Endothelial cell of umbilical vein (primary cell): ENCODE measurements around the gene RAN. TPM values are rescaled to one million over a fixed set of nuclear protein-coding genes. Genes with fewer than 3 reads are reported as not detected.

Source experiments
- BruUV-seq: library from RNA; stranded (reverse); fragments of 400-500 nt; replicated peaks from 2 replicates; lab custom pipeline; 2021; lab: Mats Ljungman, UMichigan
- CTCF ChIA-PET: fragments of 300-600, 350-600 bp; sonication (Branson Sonifier 250); formaldehyde crosslinking; loops from one replicate; lab custom pipeline; 2021; ENCODE audit warnings: antibody characterized with exemption, inconsistent platforms; lab: Charles Lee
- POLR2A ChIA-PET: fragments of 300-600, 350-600 bp; sonication (Branson Sonifier 250); formaldehyde crosslinking; loops from one replicate; lab custom pipeline; 2021; ENCODE audit warnings: antibody characterized with exemption, inconsistent platforms; lab: Charles Lee
- DNase-seq: peaks from one replicate; pipeline ENCODE4 v3.0.0-alpha.2; 2011; ENCODE audit warnings: low read depth, low spot score
- FAIRE-seq: peaks from 2 replicates; lab custom pipeline; 2011; peaks lifted over from hg19 to GRCh38; lab: Jason Lieb, UNC
- H2AFZ ChIP-seq: 2 replicates; pipeline ENCODE4 v1.6.0; 2012; ENCODE audit warnings: low read depth, low read length, control low read depth, inconsistent platforms
- H3K27ac ChIP-seq: 2 replicates; pipeline ENCODE4 v1.5.1; 2011; ENCODE audit warnings: low read depth, mild to moderate bottlenecking, control low read depth, low read length, moderate library complexity; ENCODE audit not compliant: insufficient read depth
- H3K27me3 ChIP-seq, 2 experiments: 2 replicates each; pipeline versions ENCODE4 v1.6.0 to v1.6.1; 2011; ENCODE audit warnings: low read length in 2 of 2, mixed read lengths in 1 of 2; ENCODE audit not compliant: control insufficient read depth in 2 of 2, insufficient read depth in 2 of 2
- H3K36me3 ChIP-seq, 2 experiments: 2 replicates in 1 of 2; 3 replicates in 1 of 2; pipeline ENCODE4 v1.5.1; 2011; ENCODE audit warnings: low read length in 2 of 2, mild to moderate bottlenecking in 1 of 2, moderate library complexity in 1 of 2; ENCODE audit not compliant: control insufficient read depth in 2 of 2, insufficient read depth in 2 of 2; ENCODE audit errors: extremely low read depth in 1 of 2
- H3K4me1 ChIP-seq: 3 replicates; pipeline ENCODE4 v1.5.1; 2011; ENCODE audit warnings: mild to moderate bottlenecking, low read length; ENCODE audit not compliant: control insufficient read depth, insufficient read depth; ENCODE audit errors: extremely low read depth
- H3K4me2 ChIP-seq: 2 replicates; pipeline ENCODE4 v1.6.1; 2011; ENCODE audit warnings: low read length, control low read depth, mixed read lengths; ENCODE audit not compliant: insufficient read depth
- H3K4me3 ChIP-seq, 3 experiments: fragments of 200-600 bp in 1 of 3; sonication (generic), shearing (Covaris generic) in 1 of 3; replicated peaks in 1 of 3; 2 replicates each; pipeline ENCODE4 v1.5.1; 2011 to 2016; ENCODE audit warnings: control low read depth in 3 of 3, low read length in 3 of 3, mild to moderate bottlenecking in 2 of 3, inconsistent platforms in 1 of 3, low read depth in 1 of 3, moderate library complexity in 1 of 3; ENCODE audit not compliant: insufficient read depth in 1 of 3
- H3K79me2 ChIP-seq: 2 replicates; pipeline ENCODE4 v1.6.0; 2012; ENCODE audit warnings: low read length, inconsistent platforms; ENCODE audit not compliant: control insufficient read depth, insufficient read depth
- H3K9ac ChIP-seq: replicated peaks from 2 replicates; pipeline ENCODE3; 2011; ENCODE audit warnings: low read length, control low read depth; ENCODE audit not compliant: insufficient read depth; ENCODE audit errors: extremely low read depth
- H3K9me1 ChIP-seq: replicated peaks from 3 replicates; pipeline ENCODE4 v1.6.0; 2011; ENCODE audit warnings: mild to moderate bottlenecking, low read length; ENCODE audit not compliant: control insufficient read depth, insufficient read depth; ENCODE audit errors: extremely low read depth
- H3K9me3 ChIP-seq: replicated peaks from 2 replicates; pipeline ENCODE4 v1.5.1; 2012; ENCODE audit warnings: low read length, inconsistent platforms; ENCODE audit not compliant: control insufficient read depth, insufficient read depth
- H4K20me1 ChIP-seq: replicated peaks from 2 replicates; pipeline ENCODE3; 2011; ENCODE audit warnings: mild to moderate bottlenecking, low read length; ENCODE audit not compliant: control insufficient read depth, insufficient read depth; ENCODE audit errors: extremely low read depth
- CTCF ChIP-seq, 2 donors: IDR thresholded peaks; 1 replicate in 1 of 2; 2 replicates in 1 of 2; pipeline ENCODE4 v1.5.1; 2011; ENCODE audit warnings: low read length in 2 of 2, mild to moderate bottlenecking in 2 of 2, moderate library complexity in 2 of 2, control low read depth in 1 of 2, inconsistent platforms in 1 of 2, low read depth in 1 of 2; ENCODE audit not compliant: insufficient read depth in 1 of 2; ENCODE audit errors: extremely low read depth in 1 of 2
- EZH2 ChIP-seq: IDR thresholded peaks from 2 replicates; pipeline ENCODE4 v1.6.1; 2012; ENCODE audit warnings: borderline replicate concordance, low read depth, mild to moderate bottlenecking, moderate library complexity, low read length, inconsistent platforms; ENCODE audit not compliant: severe bottlenecking
- FOS ChIP-seq: IDR thresholded peaks from 2 replicates; pipeline ENCODE4 v1.6.1; 2011; ENCODE audit warnings: mild to moderate bottlenecking, low read length, moderate library complexity, borderline replicate concordance; ENCODE audit not compliant: insufficient read depth
- GATA2 ChIP-seq: IDR thresholded peaks from 2 replicates; pipeline ENCODE4 v1.7.0; 2011; ENCODE audit warnings: low read depth, mild to moderate bottlenecking, moderate library complexity, mixed read lengths, low read length; ENCODE audit not compliant: insufficient read length, insufficient read depth
- JUN ChIP-seq: IDR thresholded peaks from 2 replicates; pipeline ENCODE4 v1.6.1; 2011; ENCODE audit warnings: borderline replicate concordance, low read depth; ENCODE audit not compliant: insufficient read length, insufficient read depth
- MYC ChIP-seq: IDR thresholded peaks from one replicate; pipeline ENCODE4 v1.6.1; 2011; ENCODE audit warnings: mild to moderate bottlenecking, low read depth, low read length
- POLR2A ChIP-seq: IDR thresholded peaks from 2 replicates; pipeline ENCODE4 v1.6.1; 2012; ENCODE audit warnings: low read depth, mild to moderate bottlenecking, control low read depth, low read length
- POLR2AphosphoS5 ChIP-seq: IDR thresholded peaks from 2 replicates; pipeline ENCODE4 v1.6.1; 2012; ENCODE audit warnings: low read depth, mild to moderate bottlenecking, control low read depth, low read length, moderate library complexity; ENCODE audit not compliant: insufficient read depth
- dilution Hi-C: fragments of 300-500 bp; cut with MboI; formaldehyde crosslinking; loops from one replicate; pipeline ENCODE4 v1.15.0; 2019; ENCODE audit warnings: low sequenced_read_pairs; ENCODE audit not compliant: extremely low pct_ligation_motif_present
- intact Hi-C: fragments of 100-400 bp; cut with micrococcal nuclease; formaldehyde crosslinking; loops from one replicate; pipeline ENCODE4 v1.10.0; 2022
- polyA plus RNA-seq, 4 experiments: library from polyadenylated mRNA; depleted of rRNA in 3 of 4; stranded (reverse) in 3 of 4; unstranded in 1 of 4; fragments of >200 nt; gene quantifications; 2 replicates each; pipeline versions ENCODE4 v1.2.1 to v1.2.3, GENCODE V29; 2011 to 2012; ENCODE audit warnings: missing spikeins in 1 of 4
- total RNA-seq: library from RNA; stranded (reverse); gene quantifications from 2 replicates; pipeline ENCODE4 v1.2.3, GENCODE V29; 2021
- TF ChIP-seq, protein P1 (sequence below): IDR thresholded peaks from 2 replicates; pipeline ENCODE4 v1.6.1; 2011; ENCODE audit not compliant: insufficient read depth, insufficient read length

Gene RAN
- total and polyA plus RNA-seq, 2 donors (not counting 3 experiments of a cell fraction or from before 2014, with no cell fraction given): 1,075 to 1,205 TPM

- Histone ChIP-seq H3K9ac (no peak overlapping the region), H4K20me1 (no peaks in the 10 kb centered on the region), H3K4me1 (no peaks in the 10 kb centered on the region), H3K9me3 (no peaks in the 10 kb centered on the region), H3K4me2 (no peak overlapping the region), H3K4me3 (no peak overlapping the region), H3K9me1 (no peaks in the 10 kb centered on the region), H3K27ac (no peak overlapping the region), H3K79me2 (peaks cover 63% of the 10 kb centered on the region), H3K36me3 (no peaks in the 10 kb centered on the region), H2AFZ (no peak overlapping the region), H3K27me3 (no peaks in the 10 kb centered on the region)
- DNase-seq (no peak), FAIRE-seq (no peak)
- dilution Hi-C loops: no loop called here
- TF ChIP-seq POLR2AphosphoS5: no peak
- no peak for TF ChIP-seq JUN
- TF ChIP-seq MYC: no peak
- intact Hi-C loops: no loop called here
- BruUV-seq: no TSS peak
- ChIA-PET CTCF (no interaction called here), POLR2A (no interaction called here)
Observed at GRCh38 chr12:130831246-130831645, 40.6 kb upstream of the RAN start.

DNA sequence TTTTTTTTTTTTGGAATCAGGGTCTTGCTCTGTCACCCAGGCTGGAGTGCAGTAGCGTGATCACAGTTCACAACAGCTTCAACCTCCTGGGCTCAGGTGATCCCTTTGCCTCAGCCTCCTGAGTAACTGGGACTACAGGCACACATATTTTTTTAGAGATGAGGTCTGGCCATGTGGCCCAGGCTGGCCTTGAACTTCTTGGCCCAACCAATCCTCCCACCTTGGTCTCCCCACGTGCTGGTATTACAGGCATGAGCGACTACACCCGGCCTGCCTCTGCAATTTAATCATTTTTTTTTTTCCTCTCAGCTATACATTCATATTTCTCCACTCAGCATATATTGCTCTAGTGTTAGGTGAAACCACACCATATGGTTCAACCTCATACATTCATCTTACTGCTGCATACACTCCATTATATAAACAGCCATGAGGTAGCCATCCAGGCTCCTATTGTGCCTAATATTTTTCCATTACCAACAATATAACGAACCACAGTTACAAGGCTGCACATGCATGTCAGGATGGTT lies 39.9 kb upstream of the RAN start:
- Histone ChIP-seq H2AFZ (no peak overlapping the region), H3K27me3 (no peaks in the 10 kb centered on the region), H4K20me1 (no peaks in the 10 kb centered on the region), H3K9me3 (no peaks in the 10 kb centered on the region), H3K4me1 (no peaks in the 10 kb centered on the region), H3K9ac (no peak overlapping the region), H3K4me2 (no peak overlapping the region), H3K27ac (no peak overlapping the region), H3K4me3 (no peak overlapping the region), H3K79me2 (peaks cover 68% of the 10 kb centered on the region), H3K9me1 (no peaks in the 10 kb centered on the region), H3K36me3 (no peaks in the 10 kb centered on the region)
- TF ChIP-seq JUN (no peak), MYC (no peak), CTCF (IDR thresholded peaks at IDR 0.05; ENCODE audit: extremely low read depth in 1 of 2, insufficient read depth in 1 of 2, low read depth in 1 of 2, low read length in 2 of 2) (no peak), GATA2 (no peak), EZH2 (no peak), FOS (no peak), POLR2AphosphoS5 (no peak), POLR2A (no peak)
- TF ChIP-seq, protein P1, sequence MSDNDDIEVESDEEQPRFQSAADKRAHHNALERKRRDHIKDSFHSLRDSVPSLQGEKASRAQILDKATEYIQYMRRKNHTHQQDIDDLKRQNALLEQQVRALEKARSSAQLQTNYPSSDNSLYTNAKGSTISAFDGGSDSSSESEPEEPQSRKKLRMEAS: no peak
- intact Hi-C loops (no loop called here), dilution Hi-C loops (no loop called here)
- no TSS peak for BruUV-seq
- ChIA-PET CTCF (no interaction called here), POLR2A (no interaction called here)
- no peak for DNase-seq
- no peak for FAIRE-seq
